Pancreas (tissue), 10 donors: ENCODE measurements around the gene BTF3. TPM values are rescaled to one million over a fixed set of nuclear protein-coding genes. Genes with fewer than 3 reads are reported as not detected.

Experiments used
- ATAC-seq, 4 donors: fragments of 200-7000 bp; cut with Tn5 transposase; one replicate each; pipeline versions ENCODE4 v1.8.0 to v1.9.1; 2020; ENCODE audit warnings: mild to moderate bottlenecking in 4 of 4, moderate library complexity in 4 of 4
- DNase-seq, 6 donors: peaks; one replicate each; pipeline ENCODE4 v3.0.0-alpha.2; 2020
- FAIRE-seq: peaks from 2 replicates; lab custom pipeline; 2012; peaks lifted over from hg19 to GRCh38; lab: Jason Lieb, UNC
- H3K27ac ChIP-seq, 4 donors: fragments of 200-600 bp; sonication (generic); 1 replicate in 3 of 4; 2 replicates in 1 of 4; pipeline versions ENCODE4 v1.5.0 to v1.8.0; 2020
- H3K27me3 ChIP-seq, 4 donors: fragments of 200-600 bp; one replicate each; pipeline ENCODE4 v1.8.0; 2021
- H3K36me3 ChIP-seq, 3 donors: fragments of 200-600 bp; sonication (generic) in 1 of 3; one replicate each; pipeline versions ENCODE4 v1.5.0 to v1.8.0; 2020 to 2021
- H3K4me1 ChIP-seq, 3 donors: fragments of 200-600 bp; one replicate each; pipeline ENCODE4 v1.8.0; 2021
- H3K4me3 ChIP-seq, 4 donors: fragments of 200-600 bp; sonication (generic) in 2 of 4; one replicate each; pipeline versions ENCODE4 v1.5.0 to v1.8.0; 2020 to 2021
- H3K9me3 ChIP-seq, 4 donors: fragments of 200-600 bp; one replicate each; pipeline ENCODE4 v1.8.0; 2021
- CTCF ChIP-seq, 4 donors: fragments of 200-600 bp; sonication (generic) in 3 of 4; IDR thresholded peaks; one replicate each; pipeline versions ENCODE4 v1.5.0 to v1.8.0; 2021; ENCODE audit warnings: antibody characterized with exemption in 4 of 4
- WGBS, 2 donors: extraction: QIAGEN DNeasy Blood & Tissue Kit; methylation state at CpG; one replicate each; pipeline ENCODE4 v1.1.7; 2013; 5-methylcytosine and 5-hydroxymethylcytosine counted together
- intact Hi-C, 3 donors: fragments of 100-400 bp; cut with DNase I; formaldehyde crosslinking; loops; one replicate each; pipeline versions ENCODE4 v1.11.1 to v1.14.2; 2022
- polyA plus RNA-seq, 2 donors: library from polyadenylated mRNA; stranded (reverse); fragments of 200-250 nt; gene quantifications; one replicate each; pipeline ENCODE4 v1.2.3, GENCODE V29; 2013
- total RNA-seq, 6 donors: library from RNA; stranded (reverse); fragmentation: NEBNext Ultra II Directional in 4 of 6; extraction: Animal tissue kit (Norgen Biotek cat#: 25700) in 4 of 6; gene quantifications; one replicate each; pipeline versions ENCODE4 v1.2.1 to v1.2.4, GENCODE V29; 2021 to 2023
- donor health status: healthy with polysubstance abuse.
- donor health status: DM: no; HTN: no; CAD: no; lungs with moderate emphysema.
- donor health status: DM: no; HTN: no; CAD: no.
- donor health status: control.
- donor health status: control.
- donor health status: Bipolar disorder and iron deficiency.
- donor health status: DM: yes; HTN: yes; CAD: no.
- donor health status: DM: no; HTN: no; CAD: no.
- donor health status: DM: no; HTN: no; CAD: no.
- donor health status: DM: yes; HTN: yes; CAD: no.

BTF3 gene
- total and polyA plus RNA-seq, 8 donors, result 203 to 366 (median 292) TPM

GRCh38 chr5:73525606-73526203, 27.5 kb downstream of the BTF3 start:
- WGBS, 2 donors, result 57 to 71% methylated on average over 3 of the region's 3 CpGs
- intact Hi-C loops, result no loop called here
- no peak for DNase-seq
- no peak overlapping the region for H3K27ac ChIP-seq
- no peaks in the 10 kb centered on the region for H3K4me1 ChIP-seq
- no peaks in the 10 kb centered on the region for H3K36me3 ChIP-seq
- TF ChIP-seq CTCF (IDR thresholded peaks at IDR 0.05), result no peak
- no peaks in the 10 kb centered on the region for H3K9me3 ChIP-seq
- H3K27me3 ChIP-seq, result no peaks in the 10 kb centered on the region
- H3K4me3 ChIP-seq, result no peak overlapping the region
- FAIRE-seq, result no peak
- ATAC-seq, result no peak

DNA sequence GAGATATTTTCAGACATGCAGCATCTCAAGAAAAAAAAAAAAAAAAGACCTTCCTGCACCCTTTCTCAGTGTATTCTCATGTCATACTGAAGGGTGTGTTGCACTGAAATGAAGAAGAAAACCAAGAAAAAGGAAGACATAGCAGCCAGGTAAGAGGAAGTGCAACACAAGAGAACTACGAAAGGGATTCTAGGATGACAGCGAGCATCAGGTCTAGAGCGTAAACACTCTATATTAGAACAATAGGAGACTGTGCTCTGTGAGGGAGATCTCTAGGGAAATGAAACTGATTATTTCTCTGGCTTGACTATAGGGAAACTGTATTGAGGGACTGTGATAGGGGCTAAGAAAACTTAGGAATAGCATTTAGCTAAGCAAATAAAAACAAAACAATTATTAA, 30.0 kb downstream of the BTF3 start:
- Histone ChIP-seq H3K27ac (no peak overlapping the region), H3K9me3 (no peaks in the 10 kb centered on the region), H3K4me3 (no peak overlapping the region), H3K4me1 (no peaks in the 10 kb centered on the region), H3K27me3 (no peaks in the 10 kb centered on the region), H3K36me3 (no peaks in the 10 kb centered on the region)
- ATAC-seq, result no peak
- FAIRE-seq, result no peak
- TF ChIP-seq CTCF (IDR thresholded peaks at IDR 0.05), result no peak
- DNase-seq, result no peak
- 76 to 78% methylated on average over 3 of the region's 3 CpGs for WGBS, 2 donors
- intact Hi-C loops, result no loop called here

DNA sequence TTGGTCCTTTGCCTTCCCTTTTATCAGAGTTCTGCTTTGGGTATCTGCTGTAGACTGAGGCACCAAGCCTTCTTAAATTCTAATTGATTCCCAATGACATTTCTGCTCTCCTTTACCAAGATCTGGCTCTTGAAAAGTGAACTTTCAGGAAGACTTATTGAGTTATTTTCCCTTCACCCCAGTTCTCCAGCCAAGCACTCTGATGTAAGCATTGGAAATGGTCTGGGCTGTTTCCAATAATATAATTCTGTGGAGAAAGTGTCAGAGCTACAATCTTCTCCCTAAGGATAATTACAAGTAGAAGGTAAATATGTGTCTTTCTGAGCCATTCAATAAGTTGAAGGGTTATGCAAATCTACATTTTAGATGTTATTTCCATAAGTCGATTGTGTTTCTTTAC, 30.8 kb downstream of the BTF3 start:
- DNase-seq, result no peak
- no peak for FAIRE-seq
- no peak for TF ChIP-seq CTCF (IDR thresholded peaks at IDR 0.05)
- intact Hi-C loops, result no loop called here
- no peak for ATAC-seq
- Histone ChIP-seq H3K27me3 (no peaks in the 10 kb centered on the region), H3K9me3 (no peaks in the 10 kb centered on the region), H3K4me1 (no peaks in the 10 kb centered on the region), H3K4me3 (no peak overlapping the region), H3K36me3 (no peaks in the 10 kb centered on the region), H3K27ac (no peak overlapping the region)
- WGBS, 2 donors, result 54 to 76% methylated on average over 1 of the region's 1 CpG

- Histone ChIP-seq H3K27ac (no peak overlapping the region), H3K9me3 (no peaks in the 10 kb centered on the region), H3K36me3 (no peaks in the 10 kb centered on the region), H3K4me1 (no peaks in the 10 kb centered on the region), H3K4me3 (no peak overlapping the region), H3K27me3 (no peaks in the 10 kb centered on the region)
- intact Hi-C loops, result no loop called here
- TF ChIP-seq CTCF (IDR thresholded peaks at IDR 0.05), result no peak
- WGBS, 2 donors, result 35 to 48% methylated on average over 1 of the region's 1 CpG
- ATAC-seq (no peak), FAIRE-seq (no peak), DNase-seq (no peak)
Observed at GRCh38 chr5:73531356-73531755, 33.1 kb downstream of the BTF3 start.

DNA sequence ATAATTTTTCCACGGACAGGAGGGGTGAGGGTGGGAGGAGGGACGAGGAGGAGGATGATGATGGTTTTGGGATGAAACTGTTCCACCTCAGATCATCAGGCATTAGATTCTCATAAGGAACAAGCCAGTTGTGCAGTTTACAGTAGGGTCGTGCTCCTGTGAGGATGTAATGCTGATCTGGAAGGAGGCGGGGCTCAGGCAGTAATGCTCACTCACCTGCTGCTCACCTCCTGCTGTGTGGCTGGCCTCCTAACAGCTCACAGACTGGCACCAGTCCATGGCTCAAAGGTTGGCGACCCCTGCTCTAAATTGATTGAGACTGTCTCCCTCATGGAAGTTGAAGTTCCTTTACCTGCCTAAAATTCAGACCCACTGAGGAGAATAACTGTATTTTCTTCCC, 34.0 kb downstream of the BTF3 start:
- no peak overlapping the region for H3K4me3 ChIP-seq
- no peak for TF ChIP-seq CTCF (IDR thresholded peaks at IDR 0.05)
- intact Hi-C loops, result no loop called here
- H3K4me1 ChIP-seq, result no peaks in the 10 kb centered on the region
- no peak overlapping the region for H3K27ac ChIP-seq
- H3K27me3 ChIP-seq, result no peaks in the 10 kb centered on the region
- FAIRE-seq, result no peak
- no peaks in the 10 kb centered on the region for H3K36me3 ChIP-seq
- no peaks in the 10 kb centered on the region for H3K9me3 ChIP-seq
- 57 to 70% methylated on average over 5 of the region's 5 CpGs for WGBS, 2 donors
- no peak for ATAC-seq
- DNase-seq, result no peak
